HepG2 (cell line): Measurements from ENCODE around the gene TPBGL. TPM values are rescaled to one million over a fixed set of nuclear protein-coding genes. Genes with fewer than 3 reads are reported as not detected.
A peak's percentile ranks its signal among the peaks of the same experiment; 100 is the strongest.

Source experiments
- AGO2 ChIP-seq: fragments of 200-400 bp; formaldehyde crosslinking; optimal IDR thresholded peaks from 2 replicates; pipeline ENCODE3; 2017; ENCODE audit warnings: mild to moderate bottlenecking, low read depth, low read length, moderate library complexity
- ARID5B ChIP-seq: IDR thresholded peaks from 2 replicates; pipeline ENCODE4 v1.4.0; 2020; ENCODE audit warnings: mild to moderate bottlenecking, missing genetic modification reagents
- CSRNP1 ChIP-seq: sonication (generic); formaldehyde crosslinking; IDR thresholded peaks from 2 replicates; pipeline ENCODE4 v1.8.1; 2023; ENCODE audit warnings: mild to moderate bottlenecking, missing genetic modification reagents
- HNRNPLL ChIP-seq: fragments of 200-400 bp; formaldehyde crosslinking; IDR thresholded peaks from 2 replicates; pipeline ENCODE4 v1.6.1; 2017; ENCODE audit warnings: mild to moderate bottlenecking, low read depth, low read length; ENCODE audit not compliant: poor library complexity, severe bottlenecking
- KLF15 ChIP-seq: sonication (generic); formaldehyde crosslinking; IDR thresholded peaks from 2 replicates; pipeline ENCODE4 v1.8.1; 2023; ENCODE audit warnings: borderline replicate concordance, mild to moderate bottlenecking, inconsistent platforms, missing genetic modification reagents, mixed read lengths
- MAZ ChIP-seq, 2 experiments: sonication (generic) in 1 of 2; formaldehyde crosslinking in 1 of 2; IDR thresholded peaks; 2 replicates each; pipeline versions ENCODE4 v1.5.0 to v1.6.1; 2012 to 2020; ENCODE audit warnings: low read depth in 2 of 2, mild to moderate bottlenecking in 2 of 2, borderline replicate concordance in 1 of 2, improper control_type of control experiment in 1 of 2, low read length in 1 of 2, missing genetic modification reagents in 1 of 2, moderate library complexity in 1 of 2
- MTA1 ChIP-seq: sonication (generic); formaldehyde crosslinking; IDR thresholded peaks from 2 replicates; pipeline ENCODE4 v1.4.0; 2020; ENCODE audit warnings: missing genetic modification reagents, mild to moderate bottlenecking, borderline replicate concordance
- MTF1 ChIP-seq: sonication (generic); formaldehyde crosslinking; IDR thresholded peaks from 2 replicates; pipeline ENCODE4 v1.5.0; 2020; ENCODE audit warnings: missing genetic modification reagents
- MYC ChIP-seq: sonication (generic); formaldehyde crosslinking; IDR thresholded peaks from 2 replicates; pipeline ENCODE4 v1.9.0; 2021; ENCODE audit warnings: missing genetic modification reagents, borderline replicate concordance
- RCOR2 ChIP-seq: IDR thresholded peaks from 2 replicates; pipeline ENCODE4 v1.6.1; 2016; ENCODE audit warnings: missing biosample characterization, missing genetic modification reagents
- RFX1 ChIP-seq: fragments of 450-650 bp; IDR thresholded peaks from 2 replicates; pipeline ENCODE4 v1.6.1; 2017
- TBX3 ChIP-seq: fragments of 450-650 bp; IDR thresholded peaks from 2 replicates; pipeline ENCODE4 v1.6.1; 2017; ENCODE audit warnings: antibody characterized with exemption, mild to moderate bottlenecking, inconsistent platforms, borderline replicate concordance
- TRIM22 ChIP-seq: fragments of 450-650 bp; IDR thresholded peaks from 2 replicates; pipeline ENCODE4 v1.6.1; 2017
- ZFP1 ChIP-seq: IDR thresholded peaks from 2 replicates; pipeline ENCODE4 v1.6.1; 2016
- ZNF44 ChIP-seq: sonication (generic); formaldehyde crosslinking; IDR thresholded peaks from 2 replicates; pipeline ENCODE4 v1.5.1; 2020; ENCODE audit warnings: mild to moderate bottlenecking, missing genetic modification reagents
- ZNF510 ChIP-seq: sonication (generic); formaldehyde crosslinking; IDR thresholded peaks from 2 replicates; pipeline ENCODE4 v1.4.0; 2020; ENCODE audit warnings: low read depth, mild to moderate bottlenecking, missing genetic modification reagents
- ZNF513 ChIP-seq: sonication (generic); formaldehyde crosslinking; conservative IDR thresholded peaks from 2 replicates; pipeline ENCODE4 v1.5.0; 2020; ENCODE audit warnings: missing genetic modification reagents
- ZNF572 ChIP-seq: sonication (generic); formaldehyde crosslinking; IDR thresholded peaks from 2 replicates; pipeline ENCODE4 v1.5.1; 2020; ENCODE audit warnings: mild to moderate bottlenecking, missing genetic modification reagents
- ZNF781 ChIP-seq: sonication (generic); formaldehyde crosslinking; IDR thresholded peaks from 2 replicates; pipeline ENCODE4 v1.5.1; 2020; ENCODE audit warnings: borderline replicate concordance, mild to moderate bottlenecking, missing genetic modification reagents; ENCODE audit errors: not compliant biosample characterization
- ZZZ3 ChIP-seq: sonication (generic); formaldehyde crosslinking; IDR thresholded peaks from 2 replicates; pipeline ENCODE4 v1.4.0; 2020; ENCODE audit warnings: missing genetic modification reagents, mild to moderate bottlenecking, borderline replicate concordance
- polyA plus RNA-seq, 8 experiments: library from polyadenylated mRNA; depleted of rRNA in 3 of 8; stranded (reverse) in 7 of 8; unstranded in 1 of 8; fragments of >200 nt; fragmentation: Illumina TruSeq in 4 of 8; extraction: Trizol in 4 of 8; gene quantifications; 2 replicates each; pipeline versions ENCODE4 v1.2.1 to v1.2.3, GENCODE V29; 2011 to 2016; ENCODE audit warnings: low read depth in 4 of 8, missing spikeins in 1 of 8, mixed read lengths in 1 of 8; ENCODE audit not compliant: insufficient read depth in 1 of 8
- total RNA-seq, 5 experiments: library from RNA; depleted of rRNA; stranded (reverse); fragments of >200 nt; fragmentation: Illumina TruSeq; extraction: Trizol; gene quantifications; 2 replicates each; pipeline ENCODE4 v1.2.3, GENCODE V29; 2016; ENCODE audit warnings: low read depth in 1 of 5

Gene TPBGL
- total and polyA plus RNA-seq, 2 of the 13 experiments (the other 11 are each of a cell fraction or from before 2014, with no cell fraction given), result not detected

GRCh38 chr11:75241906-75242644 lies 1.5 kb downstream of the TPBGL start (continued):
- no peak for TF ChIP-seq TRIM22
- no peak for TF ChIP-seq ZNF572
- 0 out of 2 replicates have a peak, but pooled peaks have one; percentile 26 for TF ChIP-seq CSRNP1 (CRISPR knock-in tag)
- TF ChIP-seq ZZZ3 (CRISPR knock-in tag), result no peak
- TF ChIP-seq HNRNPLL, result peak; percentile 94
- no peak for TF ChIP-seq MAZ (IDR thresholded peaks at IDR 0.05; ENCODE audit: borderline replicate concordance, low read depth, low read length)
- no peak for TF ChIP-seq MAZ (CRISPR knock-in tag; IDR thresholded peaks at IDR 0.05; ENCODE audit: low read depth)
- no peak for TF ChIP-seq MTF1 (CRISPR knock-in tag)
- no peak for TF ChIP-seq ZFP1 (CRISPR knock-in tag)
- TF ChIP-seq RFX1, result no peak
- TF ChIP-seq ZNF513 (CRISPR knock-in tag), result no peak
- no peak for TF ChIP-seq ZNF44
- no peak for TF ChIP-seq TBX3
- TF ChIP-seq RCOR2 (CRISPR knock-in tag), result no peak
- no peak for TF ChIP-seq AGO2
- no peak for TF ChIP-seq KLF15
- no peak for TF ChIP-seq ZNF781 (CRISPR knock-in tag)
- TF ChIP-seq ARID5B, result no peak
- TF ChIP-seq ZNF510 (CRISPR knock-in tag), result no peak
- TF ChIP-seq MYC (CRISPR knock-in tag), result no peak
- no peak for TF ChIP-seq MTA1
